SKM-1 (cell line): ENCODE results near the gene FFAR3.
"Not testable (repeated sequence)": the region's sequence is repeated elsewhere in the genome, so short reads cannot be mapped to it uniquely, and the experiment has no call there.

Source experiments
- DNase-seq: peaks from one replicate; lab custom pipeline; 2025; ENCODE audit not compliant: unreplicated experiment; lab: John Stamatoyannopoulos, UW

Gene FFAR3

DNA sequence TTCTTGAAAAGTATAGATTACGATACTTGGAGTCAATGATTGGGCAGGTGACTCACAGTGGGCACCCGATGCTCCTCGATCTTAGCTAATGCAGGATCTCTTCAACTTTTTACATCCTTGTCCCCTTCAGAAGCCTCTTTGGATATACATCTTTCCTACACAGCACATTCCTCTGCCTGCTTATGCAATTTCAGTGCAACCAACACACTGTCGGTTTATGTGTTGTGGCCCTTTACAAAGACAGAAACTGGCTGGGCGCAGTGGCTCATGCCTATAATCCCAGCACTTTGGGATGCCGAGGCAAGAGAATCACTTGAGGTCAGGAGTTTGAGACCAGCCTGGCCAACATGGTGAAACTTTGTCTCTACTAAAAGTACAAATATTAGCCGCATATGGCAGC lies 15.2 kb downstream of the FFAR3 start:
- no peak for DNase-seq

DNA sequence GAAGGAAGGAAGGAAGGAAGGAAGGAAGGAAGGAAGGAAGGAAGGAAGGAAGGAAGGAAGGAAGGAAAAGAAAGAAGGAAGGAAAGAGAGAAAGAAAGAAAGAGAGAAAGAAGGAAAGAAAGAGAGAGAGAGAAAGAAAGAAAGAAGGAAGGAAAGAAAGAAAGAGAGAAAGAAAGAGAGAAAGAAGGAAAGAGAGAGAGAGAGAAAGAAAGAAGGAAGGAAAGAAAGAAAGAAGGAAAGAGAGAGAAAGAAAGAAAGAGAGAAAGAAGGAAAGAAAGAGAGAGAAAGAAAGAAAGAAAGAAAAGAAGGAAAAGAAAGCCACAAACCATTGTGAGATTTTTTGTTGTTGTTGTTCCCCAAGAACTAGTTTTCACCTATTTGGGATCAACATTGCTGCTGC lies 15.8 kb downstream of the FFAR3 start:
- not testable (repeated sequence) for DNase-seq

DNA sequence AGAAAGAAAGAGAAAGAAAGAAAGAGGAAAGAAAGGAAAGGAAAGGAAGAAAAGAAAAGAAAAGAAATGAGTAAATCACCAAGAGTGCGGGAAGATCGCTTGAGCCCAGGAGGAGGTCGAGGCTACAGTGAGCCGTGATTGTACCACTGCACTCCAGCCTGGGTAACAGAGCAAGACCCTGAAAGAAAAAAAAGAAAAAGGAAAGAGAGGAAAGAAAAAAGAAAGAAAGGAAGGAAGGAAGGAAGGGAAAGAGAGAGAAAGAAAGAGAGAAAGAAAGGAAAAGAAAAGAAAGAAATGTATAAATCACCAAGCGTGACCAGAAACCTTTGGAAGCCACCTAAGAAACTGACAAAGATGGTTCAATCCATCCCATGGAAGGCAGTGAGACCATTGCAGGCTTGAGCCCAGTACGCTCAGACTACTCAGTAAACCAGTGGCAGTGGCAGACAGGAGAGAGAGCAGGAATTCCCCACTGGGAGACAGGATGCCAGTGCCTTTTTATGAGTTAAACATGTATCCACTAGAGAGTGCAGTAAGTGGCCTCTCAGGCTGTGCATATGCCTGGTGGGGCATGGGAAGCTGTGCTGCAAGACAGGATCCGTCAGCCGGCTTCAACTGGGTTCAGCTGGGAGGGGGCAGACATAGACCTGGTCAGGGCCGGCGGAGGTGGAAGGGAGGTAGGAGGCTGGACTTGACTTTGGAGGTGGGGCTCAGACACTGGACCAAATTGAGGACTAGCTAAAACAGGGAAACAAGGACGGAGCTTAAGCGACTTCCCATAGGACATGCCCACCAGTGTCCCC lies 17.4 kb downstream of the FFAR3 start:
- DNase-seq, result no peak

DNA sequence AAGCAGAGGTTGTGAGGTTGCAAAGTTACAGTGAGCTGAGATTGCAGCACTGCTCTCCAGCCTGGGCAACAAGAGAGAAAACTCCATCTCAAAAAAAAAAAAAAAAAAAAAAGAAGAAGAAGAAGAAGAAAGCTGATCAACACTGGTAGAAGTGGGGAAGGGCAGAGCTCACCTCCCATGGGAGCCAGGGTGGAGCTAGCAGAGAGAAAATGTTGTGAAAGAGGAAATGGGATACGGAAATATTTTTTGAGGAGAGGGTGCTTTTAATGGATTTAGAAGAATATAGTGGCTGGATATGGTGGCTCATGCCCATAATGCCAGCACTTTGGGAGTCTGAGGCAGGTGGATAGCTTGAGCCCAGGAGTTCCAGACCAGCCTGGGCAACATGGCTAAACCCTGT lies 19.4 kb downstream of the FFAR3 start:
- DNase-seq, result no peak

DNA sequence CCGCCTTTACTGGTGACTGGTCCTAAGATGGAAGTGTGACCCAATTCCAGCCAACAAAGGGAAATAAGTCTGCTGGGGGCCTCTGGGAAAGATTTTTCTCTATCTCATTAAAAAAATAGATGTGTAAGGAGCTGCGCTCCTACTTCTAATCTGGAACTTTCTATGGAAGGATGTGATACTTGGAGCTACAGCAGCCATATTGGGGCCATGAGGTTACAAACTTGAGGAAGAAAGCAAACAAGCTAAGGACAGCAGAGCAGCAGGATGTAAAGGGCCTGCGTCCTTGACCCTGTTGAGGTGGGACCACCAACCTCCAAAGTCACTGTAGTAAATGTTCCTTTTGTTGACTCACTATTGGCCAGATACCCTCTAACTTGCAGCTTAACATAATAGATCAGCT lies 20.1 kb downstream of the FFAR3 start:
- no peak for DNase-seq

GRCh38 chr19:35379545-35379944 lies 21.3 kb downstream of the FFAR3 start:
- DNase-seq, result not testable (repeated sequence)

DNA sequence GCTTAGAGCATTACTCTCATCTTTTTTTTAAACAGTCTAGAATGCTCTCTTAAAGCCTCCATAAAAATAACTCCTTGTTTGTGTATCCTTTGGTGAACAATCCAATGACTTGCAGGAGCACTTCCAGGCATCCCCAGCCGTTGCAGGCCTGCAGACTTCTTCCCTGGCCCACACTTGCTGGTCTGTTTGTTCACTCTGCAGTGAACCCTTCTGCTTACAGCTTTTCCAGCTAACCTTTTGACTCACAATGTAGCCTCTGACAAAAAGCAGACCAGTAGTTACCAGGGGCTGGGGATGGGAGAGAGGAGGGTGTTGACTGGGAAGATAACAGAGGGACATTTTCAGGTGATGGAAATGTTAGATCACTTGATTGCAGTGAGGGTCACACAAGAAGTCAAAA lies 21.7 kb downstream of the FFAR3 start:
- no peak for DNase-seq

- DNase-seq, result no peak
These were observed 22.3 kb downstream of the FFAR3 start for GRCh38 chr19:35380450-35381124.

GRCh38 chr19:35381318-35381717 lies 23.1 kb downstream of the FFAR3 start:
- no peak for DNase-seq

GRCh38 chr19:35381926-35382325 lies 23.7 kb downstream of the FFAR3 start:
- no peak for DNase-seq

- no peak for DNase-seq
These were observed 25.3 kb downstream of the FFAR3 start for GRCh38 chr19:35383536-35383935.

- no peak for DNase-seq
These were observed 30.2 kb downstream of the FFAR3 start for GRCh38 chr19:35388277-35389054.

DNA sequence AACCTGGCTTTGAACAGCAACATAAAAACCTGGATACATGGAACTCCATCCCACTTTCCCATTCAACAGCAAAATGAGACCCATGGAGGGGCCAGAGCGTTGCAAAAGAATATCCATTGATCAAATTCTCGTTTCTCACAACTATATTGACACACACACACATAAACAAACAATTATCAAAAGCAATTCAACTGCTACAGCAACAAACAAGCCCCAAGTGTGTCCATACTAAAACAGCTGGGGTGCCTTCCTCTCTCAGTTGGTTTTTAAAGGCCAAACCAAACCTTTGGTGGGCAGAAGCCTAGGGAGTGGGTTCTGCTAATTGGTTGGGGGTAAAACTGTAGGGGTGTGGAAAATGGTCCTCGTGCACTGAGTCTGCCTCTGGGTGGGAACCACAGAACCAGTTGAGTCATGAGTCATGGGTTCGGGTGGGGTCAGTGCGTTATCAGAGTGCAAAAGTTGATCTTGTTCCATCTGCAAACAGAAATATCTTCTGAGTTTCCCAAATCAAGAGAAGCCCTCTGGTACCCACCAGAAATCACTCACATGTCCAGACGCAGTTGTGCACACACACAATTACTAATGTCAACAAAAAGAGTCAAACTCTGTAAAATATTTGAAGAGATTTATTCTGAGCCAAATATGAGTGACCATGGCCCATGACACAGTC lies 31.1 kb downstream of the FFAR3 start:
- DNase-seq, result no peak

DNA sequence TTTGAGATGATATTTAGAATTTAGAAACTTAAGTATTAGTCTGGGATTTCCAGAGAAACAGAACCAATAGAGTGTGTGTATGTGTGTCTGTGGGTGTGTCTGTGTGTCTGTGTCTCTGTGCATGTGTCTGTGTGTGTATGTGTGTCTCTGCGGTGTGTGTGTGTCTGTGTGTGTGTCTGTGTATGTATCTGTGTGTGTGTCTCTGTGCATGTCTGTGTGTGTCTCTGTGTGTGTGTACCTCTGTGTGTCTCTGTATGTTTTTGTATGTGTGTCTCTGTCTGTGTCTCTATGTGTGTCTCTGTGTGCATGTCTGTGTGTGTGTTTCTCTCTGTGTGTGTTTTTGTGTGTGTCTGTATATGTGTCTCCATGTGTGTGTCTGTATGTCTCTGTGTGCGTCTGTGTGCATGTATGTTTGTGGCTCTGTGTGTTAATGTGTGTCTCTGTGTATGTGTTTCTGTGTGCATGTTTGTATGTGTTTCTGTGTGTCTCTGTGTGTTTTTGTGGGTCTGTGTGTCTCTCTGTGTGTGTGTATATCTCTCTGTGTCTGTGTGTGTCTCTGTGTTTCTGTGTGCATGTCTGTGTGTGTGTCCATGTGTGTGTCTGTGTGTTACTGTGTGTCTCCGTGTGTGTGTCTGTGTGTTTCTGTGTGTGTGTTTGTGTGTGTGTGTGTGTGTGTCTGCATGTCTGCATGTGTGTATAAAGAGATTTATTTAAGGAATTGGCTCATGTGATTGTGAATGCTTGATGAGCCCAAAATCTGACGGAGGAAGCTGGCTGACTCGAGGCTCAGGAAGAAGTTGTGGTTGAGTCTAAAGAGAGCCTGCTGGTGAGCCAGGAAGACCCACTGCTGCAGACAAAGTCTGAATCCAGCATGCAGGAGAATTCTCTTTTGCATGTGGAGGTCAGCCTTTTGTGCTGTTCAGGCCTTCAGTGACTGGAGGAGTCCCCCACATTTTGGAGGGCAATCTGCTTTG lies 34.8 kb downstream of the FFAR3 start:
- DNase-seq, result no peak

DNA sequence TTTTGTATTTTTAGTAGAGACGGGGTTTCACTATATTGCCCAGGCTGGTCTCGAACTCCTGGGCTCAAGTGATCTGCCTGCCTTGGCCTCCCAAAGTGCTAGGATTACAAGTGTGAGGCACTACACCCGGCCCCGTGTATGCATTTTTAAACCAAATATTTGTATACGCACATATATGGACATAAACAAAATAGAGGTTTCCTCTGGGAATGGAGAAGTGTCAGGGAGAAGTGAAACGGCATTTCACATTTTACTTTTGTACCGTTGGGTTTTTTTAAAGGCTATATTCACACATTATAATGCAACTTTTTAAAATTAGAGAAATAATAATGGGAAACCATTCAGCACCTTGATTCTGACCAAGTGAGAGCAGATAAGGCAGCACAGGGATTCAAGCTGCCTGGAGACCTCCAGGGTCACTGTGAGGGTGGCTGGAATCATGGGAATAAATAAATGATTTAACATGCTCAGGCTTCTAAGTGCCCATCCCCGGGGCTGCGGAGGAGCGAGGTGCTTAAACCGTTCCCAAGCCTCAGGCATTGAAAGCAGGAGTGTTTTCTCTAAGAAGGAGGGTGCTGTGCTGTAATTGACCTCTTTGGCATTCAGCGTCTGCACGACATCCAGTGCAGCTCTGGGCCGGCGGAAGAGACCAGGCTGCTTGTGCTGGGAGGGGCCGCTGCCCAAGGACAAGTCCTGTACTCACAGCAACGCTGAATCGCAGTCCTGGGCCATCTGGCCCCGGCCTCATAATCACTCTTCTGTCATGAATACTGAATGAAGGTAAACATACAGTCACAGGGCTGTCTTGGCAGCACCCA lies 37.3 kb downstream of the FFAR3 start:
- no peak for DNase-seq

DNA sequence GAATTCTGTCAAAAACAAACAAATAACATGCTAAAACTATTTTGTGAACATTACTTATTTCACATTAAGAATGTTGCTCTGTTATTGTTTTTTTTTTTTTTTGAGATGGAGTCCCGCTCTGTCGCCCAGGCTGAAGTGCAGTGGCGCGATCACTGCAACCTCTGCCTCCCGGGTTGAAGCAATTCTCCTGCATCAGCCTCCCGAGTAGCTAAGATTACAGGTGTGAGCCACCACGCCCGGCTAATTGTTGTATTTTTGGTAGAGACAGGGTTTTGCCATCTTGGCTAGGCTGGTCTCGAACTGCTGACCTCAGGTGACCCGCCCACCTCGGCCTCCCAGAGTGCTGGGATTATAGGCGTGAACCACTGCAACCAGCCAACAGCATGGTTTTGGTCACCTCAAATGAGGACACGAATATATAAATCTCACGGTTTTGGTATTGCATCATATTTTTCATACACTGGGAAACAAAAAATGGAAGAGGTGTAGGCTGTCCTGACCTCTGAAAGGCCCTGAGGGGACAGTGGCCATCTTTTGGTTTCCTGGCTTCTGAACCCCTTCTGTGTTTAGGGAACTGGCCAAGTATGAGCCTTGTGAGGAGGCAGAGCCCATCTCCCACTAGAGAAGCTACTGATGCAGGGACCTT lies 38.1 kb downstream of the FFAR3 start:
- no peak for DNase-seq

DNA sequence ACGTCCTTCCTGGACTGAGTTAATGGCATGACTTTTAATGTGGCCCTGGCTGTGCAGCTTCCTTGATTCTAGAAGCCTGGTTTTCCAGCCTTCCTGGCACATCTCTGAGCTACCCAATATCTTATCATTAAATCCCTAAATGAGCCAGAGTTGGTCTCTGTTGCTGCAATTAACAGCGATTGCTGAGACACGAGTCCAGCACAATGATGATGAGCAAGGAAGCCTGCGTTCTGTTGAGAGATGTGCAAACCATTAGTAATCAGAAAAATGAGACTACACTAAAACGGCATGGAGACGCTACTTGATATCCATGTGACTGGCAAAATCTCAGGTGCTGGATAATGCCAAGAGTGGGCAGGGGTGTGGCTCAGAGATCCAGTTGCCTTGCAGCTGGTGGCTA lies 38.8 kb downstream of the FFAR3 start:
- DNase-seq, result no peak

- no peak for DNase-seq
These were observed 40.3 kb downstream of the FFAR3 start for GRCh38 chr19:35398570-35398969.

DNA sequence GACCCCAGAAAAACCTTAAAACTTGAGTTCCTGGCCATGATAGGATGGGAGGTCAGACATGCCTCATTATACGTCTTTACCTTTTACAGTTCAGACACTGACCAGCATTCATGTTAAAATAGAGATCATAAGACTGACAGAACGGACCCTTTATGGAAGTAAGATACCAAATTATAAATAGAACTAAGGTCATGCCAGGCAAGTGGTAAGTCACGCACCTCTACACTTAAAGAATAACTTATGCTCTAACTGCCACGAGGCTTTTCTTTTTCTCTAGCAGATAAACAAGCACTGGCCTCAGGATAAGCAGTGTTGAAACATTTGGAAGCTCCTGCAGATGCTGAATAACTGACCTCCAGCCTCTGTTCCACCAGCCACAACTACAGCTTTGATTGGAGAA lies 41.0 kb downstream of the FFAR3 start:
- no peak for DNase-seq
